SK-N-SH (cell line): ENCODE results near the gene RFX1. TPM values are rescaled to one million over a fixed set of nuclear protein-coding genes. Genes with fewer than 3 reads are reported as not detected.
"Not testable (repeated sequence)": the region's sequence is repeated elsewhere in the genome, so short reads cannot be mapped to it uniquely, and the experiment has no call there.

Experiments used
- CTCF ChIA-PET: fragments of 300-600, 350-600 bp; formaldehyde crosslinking; extraction: SDS; loops from one replicate; lab custom pipeline; 2021; lab: Yijun Ruan, JAX
- POLR2A ChIA-PET: fragments of 350-600 bp; sonication (Branson Sonifier 250); formaldehyde crosslinking; extraction: SDS; loops from one replicate; lab custom pipeline; 2020; ENCODE audit warnings: antibody characterized with exemption, inconsistent platforms; lab: Yijun Ruan, JAX
- DNase-seq: peaks from one replicate; pipeline ENCODE4 v3.0.0; 2012
- H2AFZ ChIP-seq: fragments of 200-600 bp; sonication (generic); 2 replicates; pipeline ENCODE4 v1.8.1; 2016; ENCODE audit warnings: antibody characterized with exemption, mild to moderate bottlenecking, low read depth
- H3F3A ChIP-seq: fragments of 200-600 bp; sonication (generic); replicated peaks from 2 replicates; pipeline ENCODE3; 2016; ENCODE audit warnings: antibody characterized with exemption, mild to moderate bottlenecking; ENCODE audit not compliant: insufficient read depth
- H3K27ac ChIP-seq, 2 experiments: fragments of 200-500 bp in 1 of 2; fragments of 200-600 bp in 1 of 2; sonication (Bioruptor generic) in 1 of 2; sonication (generic), shearing (Covaris generic) in 1 of 2; 2 replicates each; pipeline versions ENCODE4 v1.5.1 to v1.6.1; 2014 to 2016; ENCODE audit warnings: low read depth in 2 of 2, inconsistent platforms in 1 of 2, low read length in 1 of 2, mild to moderate bottlenecking in 1 of 2, mixed read lengths in 1 of 2
- H3K27me3 ChIP-seq: fragments of 200-600 bp; sonication (generic), shearing (Covaris generic); 2 replicates; pipeline ENCODE4 v1.6.1; 2016; ENCODE audit warnings: mixed run types; ENCODE audit not compliant: insufficient read depth
- H3K36me3 ChIP-seq, 2 experiments: fragments of 200-500 bp in 1 of 2; fragments of 200-600 bp in 1 of 2; sonication (Bioruptor generic) in 1 of 2; sonication (generic) in 1 of 2; replicated peaks in 1 of 2; 2 replicates each; pipeline versions ENCODE3 to v1.5.1; 2014 to 2016; ENCODE audit warnings: low read length in 1 of 2, mild to moderate bottlenecking in 1 of 2; ENCODE audit not compliant: insufficient read depth in 2 of 2, control insufficient read depth in 1 of 2
- H3K4me1 ChIP-seq, 2 experiments: fragments of 200-500 bp in 1 of 2; fragments of 200-600 bp in 1 of 2; sonication (Bioruptor generic) in 1 of 2; sonication (generic), shearing (Covaris generic) in 1 of 2; 2 replicates each; pipeline versions ENCODE4 v1.5.1 to v1.6.1; 2014 to 2016; ENCODE audit warnings: low read depth in 1 of 2, low read length in 1 of 2, mixed run types in 1 of 2; ENCODE audit not compliant: insufficient read depth in 2 of 2, control insufficient read depth in 1 of 2
- H3K4me2 ChIP-seq: fragments of 200-600 bp; sonication (generic), shearing (Covaris generic); 2 replicates; pipeline ENCODE4 v1.6.1; 2017; ENCODE audit warnings: mixed run types
- H3K4me3 ChIP-seq, 2 experiments: fragments of 200-500 bp in 1 of 2; fragments of 200-600 bp in 1 of 2; sonication (Bioruptor generic) in 1 of 2; sonication (generic), shearing (Covaris generic) in 1 of 2; 2 replicates each; pipeline versions ENCODE4 v1.5.1 to v1.8.1; 2014 to 2016; ENCODE audit warnings: low read depth in 2 of 2, inconsistent platforms in 1 of 2, low read length in 1 of 2, mild to moderate bottlenecking in 1 of 2, mixed read lengths in 1 of 2, moderate library complexity in 1 of 2
- H3K79me2 ChIP-seq: fragments of 200-600 bp; sonication (generic); 2 replicates; pipeline ENCODE4 v1.8.1; 2017; ENCODE audit warnings: mild to moderate bottlenecking; ENCODE audit not compliant: insufficient read depth
- H3K9ac ChIP-seq: fragments of 200-600 bp; sonication (generic); 2 replicates; pipeline ENCODE4 v1.6.1; 2017; ENCODE audit warnings: mixed run types
- H3K9me2 ChIP-seq: fragments of 200-600 bp; sonication (generic); 2 replicates; pipeline ENCODE4 v1.6.1; 2017; ENCODE audit warnings: mixed run types
- H3K9me3 ChIP-seq: fragments of 200-600 bp; sonication (generic); 2 replicates; pipeline ENCODE4 v1.6.1; 2017; ENCODE audit warnings: mixed run types, mild to moderate bottlenecking, moderate library complexity
- H4K20me1 ChIP-seq: fragments of 200-600 bp; sonication (generic); 2 replicates; pipeline ENCODE4 v1.6.1; 2017; ENCODE audit warnings: mild to moderate bottlenecking, mixed run types; ENCODE audit not compliant: insufficient read depth
- CTCF ChIP-seq: fragments of 200-600 bp; sonication (generic); IDR thresholded peaks from 2 replicates; pipeline ENCODE4 v1.6.1; 2017; ENCODE audit warnings: antibody characterized with exemption, mild to moderate bottlenecking, moderate library complexity
- FOSL2 ChIP-seq: IDR thresholded peaks from 2 replicates; pipeline ENCODE4 v1.4.0; 2012; ENCODE audit warnings: low read depth, mild to moderate bottlenecking, moderate library complexity, borderline replicate concordance
- GATA2 ChIP-seq: sonication (generic); formaldehyde crosslinking; IDR thresholded peaks from 2 replicates; pipeline ENCODE4 v1.5.0; 2020; ENCODE audit warnings: mild to moderate bottlenecking, missing genetic modification reagents
- RAD21 ChIP-seq: IDR thresholded peaks from 2 replicates; pipeline ENCODE4 v1.6.1; 2012; ENCODE audit warnings: mild to moderate bottlenecking, low read length
- SIN3A ChIP-seq: IDR thresholded peaks from 2 replicates; pipeline ENCODE4 v1.6.1; 2012; ENCODE audit warnings: low read depth, mild to moderate bottlenecking, low read length, moderate library complexity, borderline replicate concordance
- SMC3 ChIP-seq: IDR thresholded peaks from 2 replicates; pipeline ENCODE4 v1.6.1; 2012; ENCODE audit warnings: low read depth, low read length, improper control_type of control experiment
- USF1 ChIP-seq: IDR thresholded peaks from 2 replicates; pipeline ENCODE4 v1.4.0; 2012; ENCODE audit warnings: low read depth, borderline replicate concordance
- WGBS: methylation state at CpG from one replicate; pipeline ENCODE4 v1.1.6; 2017; ENCODE audit warnings: low lambda C conversion rate; 5-methylcytosine and 5-hydroxymethylcytosine counted together
- polyA plus RNA-seq, 3 experiments: library from polyadenylated mRNA; depleted of rRNA; stranded (reverse); fragments of >200 nt; gene quantifications; 2 replicates each; pipeline ENCODE4 v1.2.3, GENCODE V29; 2012

Gene RFX1
- polyA plus RNA-seq, 1 of the 3 experiments (the other 2 are of a cell fraction) = 1.5 TPM

GRCh38 chr19:14042659-14043608 is 36.8 kb upstream of the RFX1 start:
- POLR2A ChIA-PET = interaction anchor here (0.5 to 1.4 kb wide), 2 partner anchors 11 to 423 kb away, joined by 3 read pairs; partner anchors contain the start of gene IL27RA
- not testable (repeated sequence) for H3K4me1 ChIP-seq, H3K9me2 ChIP-seq, H3K9ac ChIP-seq, H3K36me3 ChIP-seq, H3K27me3 ChIP-seq, H2AFZ ChIP-seq, H3K4me2 ChIP-seq, H3K79me2 ChIP-seq, H3K4me3 ChIP-seq, H4K20me1 ChIP-seq, H3K9me3 ChIP-seq, H3F3A ChIP-seq
- 74% methylated on average over 19 of the region's 19 CpGs for WGBS
- peak overlapping the region in 1 of 2 experiments; percentile 34; a peak in 1 of 4 replicates for H3K27ac ChIP-seq
- DNase-seq = peak; percentile 81
- CTCF ChIA-PET = interaction anchor here (0.7 to 6.0 kb wide), 32 partner anchors 11 to 467 kb away, joined by 3 to 36 read pairs (median 4); partner anchors contain the start of genes IL27RA, MISP3 and RLN3
- TF ChIP-seq SMC3 (peak; percentile 30; the same call in 1 of the 2 replicates), CTCF (peak; percentile 69), RAD21 (peak; percentile 56)

GRCh38 chr19:14039181-14039580 is 33.1 kb upstream of the RFX1 start:
- ChIA-PET POLR2A (no interaction called here), CTCF (interaction anchor here (0.8 to 6.0 kb wide), 5 partner anchors 10 to 159 kb away, joined by 3 to 29 read pairs (median 5); partner anchors contain the start of gene MISP3)
- Histone ChIP-seq H3F3A (peaks cover 6% of the 10 kb centered on the region), H3K9ac (no peak overlapping the region), H4K20me1 (no peaks in the 10 kb centered on the region), H2AFZ (no peak overlapping the region), H3K9me3 (no peaks in the 10 kb centered on the region), H3K27me3 (no peaks in the 10 kb centered on the region), H3K4me2 (no peak overlapping the region), H3K27ac (no peak overlapping the region), H3K36me3 (no peaks in the 10 kb centered on the region), H3K4me1 (no peaks in the 10 kb centered on the region), H3K9me2 (no peaks in the 10 kb centered on the region), H3K79me2 (no peaks in the 10 kb centered on the region), H3K4me3 (no peak overlapping the region)
- WGBS = 76% methylated on average over 6 of the region's 7 CpGs
- DNase-seq = no peak
- TF ChIP-seq FOSL2 (no peak), SMC3 (no peak), GATA2 (CRISPR knock-in tag) (no peak), USF1 (no peak), SIN3A (no peak)
- TF ChIP-seq, all 33 proteins: peak for 0
